NCI-H446 treated with DMSO at 0.1 percent for 48 hours (cell line): ENCODE measurements around the gene ASB4.
"Not testable (repeated sequence)": the region's sequence is repeated elsewhere in the genome, so short reads cannot be mapped to it uniquely, and the experiment has no call there.

ENCODE experiments used
- DNase-seq: peaks from one replicate; lab custom pipeline; 2025; lab: John Stamatoyannopoulos, UW

Gene ASB4, protein sequence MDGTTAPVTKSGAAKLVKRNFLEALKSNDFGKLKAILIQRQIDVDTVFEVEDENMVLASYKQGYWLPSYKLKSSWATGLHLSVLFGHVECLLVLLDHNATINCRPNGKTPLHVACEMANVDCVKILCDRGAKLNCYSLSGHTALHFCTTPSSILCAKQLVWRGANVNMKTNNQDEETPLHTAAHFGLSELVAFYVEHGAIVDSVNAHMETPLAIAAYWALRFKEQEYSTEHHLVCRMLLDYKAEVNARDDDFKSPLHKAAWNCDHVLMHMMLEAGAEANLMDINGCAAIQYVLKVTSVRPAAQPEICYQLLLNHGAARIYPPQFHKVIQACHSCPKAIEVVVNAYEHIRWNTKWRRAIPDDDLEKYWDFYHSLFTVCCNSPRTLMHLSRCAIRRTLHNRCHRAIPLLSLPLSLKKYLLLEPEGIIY

GRCh38 chr7:95485391-95486123 lies at the start of gene ASB4:
TSS of gene ASB4 (plus strand) at chr7:95485943. CDS start at chr7:95485972, 29 bp downstream.
- no peak for DNase-seq

DNA sequence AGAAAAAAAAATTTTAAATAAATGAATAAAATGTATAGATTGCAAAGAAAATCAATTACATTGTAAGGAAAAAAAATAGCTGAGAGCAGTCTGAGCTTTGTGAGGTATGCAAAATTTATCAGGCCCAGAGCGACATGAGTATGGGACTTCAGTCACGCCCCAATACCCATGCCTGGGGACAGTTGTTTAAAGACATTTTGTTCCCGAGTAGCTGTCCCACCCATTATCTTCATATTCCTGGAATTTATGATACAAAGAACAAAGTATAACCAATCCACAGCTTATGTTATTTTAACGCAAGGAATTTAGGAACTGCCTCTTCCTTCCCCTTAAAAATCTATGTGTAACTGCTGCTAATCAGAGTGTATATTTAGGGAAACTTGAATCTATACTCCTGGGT lies 49.3 kb upstream of the ASB4 start:
- no peak for DNase-seq

GRCh38 chr7:95440394-95441038 lies 45.2 kb upstream of the ASB4 start:
- no peak for DNase-seq

DNA sequence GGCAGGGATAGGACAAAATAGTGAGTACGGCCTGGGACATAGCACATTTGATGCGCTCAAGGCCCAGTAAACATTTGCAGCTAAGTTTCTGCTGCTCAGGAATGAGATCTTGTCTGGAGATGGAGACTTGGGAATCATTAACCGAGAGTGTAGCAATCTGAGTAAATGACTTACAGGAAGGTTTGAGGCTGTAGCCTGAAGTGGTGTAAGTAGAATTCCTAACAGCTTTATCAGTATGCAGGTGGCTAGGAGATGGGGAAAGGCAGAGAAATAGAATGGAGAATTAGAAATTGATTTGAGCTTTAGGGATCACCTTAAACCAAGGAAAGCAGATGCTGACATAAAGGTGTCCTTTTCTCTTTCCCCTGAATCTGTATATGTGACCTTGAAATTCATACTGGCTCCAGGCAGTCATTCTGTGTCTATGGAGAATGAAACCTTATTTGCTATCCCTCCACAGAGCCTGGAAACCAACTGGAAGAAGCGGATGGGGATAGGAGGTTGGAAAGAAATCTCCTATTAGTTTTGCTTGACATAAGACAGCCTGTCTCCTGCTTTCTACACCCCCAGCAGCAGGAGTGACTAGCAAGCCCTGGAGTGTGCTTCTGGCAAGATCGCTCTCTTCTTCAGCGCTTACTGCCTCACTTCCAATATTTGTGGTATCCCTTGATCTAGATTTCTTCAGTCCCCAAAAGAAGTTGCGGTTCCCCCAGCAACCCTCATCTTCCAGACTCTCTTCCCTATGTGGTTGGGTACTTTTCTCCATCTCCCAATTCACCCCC lies 44.5 kb upstream of the ASB4 start:
- no peak for DNase-seq

DNA sequence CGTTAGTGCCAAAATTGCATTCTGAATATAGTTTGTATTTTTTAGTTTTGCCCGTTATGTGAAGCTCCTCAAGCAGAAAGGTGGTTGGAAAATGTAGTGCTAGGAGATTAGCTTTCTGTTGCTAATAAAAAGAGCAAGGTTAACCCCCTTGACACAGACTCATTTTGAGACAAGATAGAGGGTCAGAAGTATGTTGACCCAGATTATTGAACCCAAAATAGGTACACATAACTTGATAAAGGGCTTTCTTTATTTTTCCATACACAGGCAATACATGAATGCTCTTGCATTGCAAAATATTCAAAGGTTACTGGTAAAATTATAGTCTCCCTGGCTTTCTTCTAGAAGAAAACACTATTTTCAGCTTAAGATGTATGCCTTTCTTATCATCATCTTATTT lies 40.9 kb upstream of the ASB4 start:
- no peak for DNase-seq

- DNase-seq: no peak
Observed at GRCh38 chr7:95446618-95447017, 39.1 kb upstream of the ASB4 start.

- no peak for DNase-seq
Observed at GRCh38 chr7:95454438-95455045, 31.2 kb upstream of the ASB4 start.

DNA sequence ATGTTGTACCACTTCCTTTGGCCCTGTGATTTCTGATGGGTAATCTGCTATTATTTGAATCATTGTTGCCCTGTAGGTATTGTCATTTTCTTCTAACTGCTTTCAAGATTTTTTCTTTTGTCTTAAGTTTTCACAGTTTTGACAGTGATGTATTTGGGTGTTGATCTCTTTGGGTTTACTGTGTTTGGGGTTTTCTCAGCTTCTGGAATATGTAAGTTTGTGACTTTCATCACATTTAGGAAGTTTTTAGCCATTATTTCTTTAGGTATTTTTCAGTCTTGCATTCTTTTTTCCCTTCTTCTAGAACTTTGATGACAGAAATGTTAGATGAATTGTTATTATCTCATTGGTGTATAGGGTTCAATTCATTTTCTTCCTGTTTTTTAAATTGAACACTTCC lies 27.8 kb upstream of the ASB4 start:
- no peak for DNase-seq

DNA sequence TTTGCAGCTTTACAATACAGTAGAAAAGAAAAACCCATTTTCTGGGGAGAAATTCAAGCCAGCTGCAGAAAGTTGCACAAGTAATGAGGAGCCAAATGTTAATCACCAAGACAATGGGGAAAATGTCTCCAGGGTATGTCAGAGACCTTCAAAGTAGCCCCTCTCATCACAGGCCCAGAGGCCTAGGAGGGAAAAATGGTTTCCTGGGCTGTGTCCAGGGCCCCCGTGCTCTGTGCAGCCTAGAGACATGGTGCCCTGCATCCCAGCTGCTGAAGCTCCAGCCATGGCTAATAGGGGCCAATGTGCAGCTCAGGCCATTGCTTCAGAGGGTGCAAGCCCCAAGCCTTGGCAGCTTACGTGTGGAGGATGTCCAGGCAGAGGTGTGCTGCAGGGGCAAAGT lies 25.1 kb upstream of the ASB4 start:
- not testable (repeated sequence) for DNase-seq

- no peak for DNase-seq
Observed at GRCh38 chr7:95467912-95468607, 17.7 kb upstream of the ASB4 start.

- DNase-seq: no peak
Observed at GRCh38 chr7:95469187-95469586, 16.6 kb upstream of the ASB4 start.

DNA sequence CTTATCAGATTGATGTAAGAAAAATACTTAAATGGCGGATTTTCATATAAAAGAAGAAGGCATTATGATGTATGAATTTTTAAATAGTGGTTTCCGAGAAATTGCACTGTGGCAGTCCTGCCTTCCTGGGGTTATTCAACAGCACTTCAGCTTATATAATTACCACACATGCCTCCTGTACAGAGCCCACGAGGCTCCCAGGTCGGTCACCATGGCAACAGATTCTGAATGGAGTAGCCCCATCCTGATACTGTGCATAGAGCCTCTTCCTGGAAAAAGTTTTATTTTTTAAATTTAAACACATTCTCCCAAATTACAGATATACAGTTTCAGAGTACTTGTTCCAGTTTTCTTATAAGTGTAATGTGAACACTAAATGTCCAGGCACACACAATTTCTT lies 15.9 kb upstream of the ASB4 start:
- DNase-seq: no peak

- DNase-seq: no peak
Observed at GRCh38 chr7:95470452-95470851, 15.3 kb upstream of the ASB4 start.

GRCh38 chr7:95471071-95471470 lies 14.7 kb upstream of the ASB4 start:
- DNase-seq: no peak

GRCh38 chr7:95472581-95473161 lies 13.1 kb upstream of the ASB4 start:
- DNase-seq: peak; percentile 19

- DNase-seq: no peak
Observed at GRCh38 chr7:95473276-95473985, 12.3 kb upstream of the ASB4 start.

DNA sequence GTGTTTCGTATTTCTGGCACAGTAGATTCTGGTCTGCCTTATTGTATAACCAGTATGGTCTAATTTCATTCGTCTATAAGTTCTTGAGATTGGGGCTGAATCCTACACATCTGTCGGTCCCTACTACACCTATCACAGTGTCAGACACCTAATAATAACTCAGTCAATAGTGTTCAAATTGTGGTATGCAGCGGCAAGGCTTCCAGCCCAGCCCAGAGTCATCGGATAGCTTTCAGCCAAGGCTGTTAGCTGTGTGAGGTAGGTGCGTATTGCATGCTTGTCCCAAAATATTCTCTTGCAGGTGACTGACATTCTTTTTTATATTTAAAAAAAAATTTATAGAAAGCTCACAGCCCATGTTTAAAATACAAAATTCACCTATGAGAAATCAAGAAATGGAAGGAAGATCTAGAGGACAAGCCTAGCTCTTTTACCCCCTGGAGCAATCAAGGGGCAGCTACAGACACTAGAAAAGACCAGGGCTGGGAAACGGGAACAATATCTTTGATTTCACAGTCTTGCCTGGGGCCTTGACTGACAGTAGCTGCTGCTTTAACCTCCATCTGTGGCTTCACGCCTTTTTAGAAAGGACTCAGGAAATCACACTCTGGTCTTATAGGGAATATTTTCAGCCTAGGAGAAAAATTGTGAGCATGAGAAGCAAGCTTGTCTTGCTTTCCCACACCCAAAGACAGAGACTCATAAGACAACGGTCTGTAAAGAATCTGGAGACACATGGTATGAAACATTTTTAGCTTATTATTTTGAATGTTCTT lies 9.5 kb upstream of the ASB4 start:
- DNase-seq: no peak

GRCh38 chr7:95476904-95477594 lies 8.7 kb upstream of the ASB4 start:
- peak; percentile 31 for DNase-seq
